CD4-positive, CD25-positive, alpha-beta regulatory T cell (primary cell): ENCODE measurements around the gene ITSN1. TPM values are rescaled to one million over a fixed set of nuclear protein-coding genes. Genes with fewer than 3 reads are reported as not detected.
"Not testable (repeated sequence)": the region's sequence is repeated elsewhere in the genome, so short reads cannot be mapped to it uniquely, and the experiment has no call there.

Experiments used
- ATAC-seq, 2 donors: fragments of 150-1000 bp; cut with Tn5 transposase; one replicate each; pipeline ENCODE4 v1.10.0; 2021; ENCODE audit warnings: low read depth in 2 of 2, moderate number of reproducible peaks in 2 of 2, moderate library complexity in 1 of 2
- DNase-seq, 3 donors: peaks; one replicate each; pipeline versions ENCODE4 v3.0.0 to v3.0.0-alpha.2; 2012 to 2022; ENCODE audit warnings: mixed read lengths in 1 of 3
- H3K27ac ChIP-seq: one replicate; pipeline ENCODE4 v1.7.0; 2013; ENCODE audit warnings: mild to moderate bottlenecking, low read length; ENCODE audit not compliant: insufficient read depth, poor library complexity, severe bottlenecking
- H3K27me3 ChIP-seq: one replicate; pipeline ENCODE4 v1.7.0; 2013; ENCODE audit warnings: low read length; ENCODE audit not compliant: control insufficient read depth, insufficient read depth
- H3K36me3 ChIP-seq: one replicate; pipeline ENCODE4 v1.7.0; 2013; ENCODE audit warnings: mild to moderate bottlenecking, low read length, moderate library complexity; ENCODE audit not compliant: control insufficient read depth, insufficient read depth
- H3K4me1 ChIP-seq: 2 replicates; pipeline ENCODE4 v1.7.0; 2013; ENCODE audit warnings: mild to moderate bottlenecking, low read length; ENCODE audit not compliant: insufficient read depth, control insufficient read depth, poor library complexity, severe bottlenecking
- H3K4me3 ChIP-seq: one replicate; pipeline ENCODE4 v1.7.0; 2013; ENCODE audit warnings: low read depth, mild to moderate bottlenecking, low read length, moderate library complexity
- H3K9me3 ChIP-seq, 2 experiments: 1 replicate in 1 of 2; 2 replicates in 1 of 2; pipeline ENCODE4 v1.7.0; 2013; ENCODE audit warnings: low read length in 2 of 2, mild to moderate bottlenecking in 1 of 2, moderate library complexity in 1 of 2; ENCODE audit not compliant: control insufficient read depth in 2 of 2
- H3K27ac Mint-ChIP-seq, 3 donors: one replicate each; pipeline ENCODE4 v1.8.0; 2020 to 2022; ENCODE audit warnings: mild to moderate bottlenecking in 3 of 3, mixed read lengths in 3 of 3, moderate library complexity in 2 of 3
- H3K27me3 Mint-ChIP-seq: one replicate; pipeline ENCODE4 v1.8.0; 2022; ENCODE audit warnings: mild to moderate bottlenecking, mixed read lengths
- H3K36me3 Mint-ChIP-seq: one replicate; pipeline ENCODE4 v1.8.0; 2020; ENCODE audit warnings: mixed read lengths
- H3K4me1 Mint-ChIP-seq, 4 donors: one replicate each; pipeline ENCODE4 v1.8.0; 2020 to 2022; ENCODE audit warnings: mixed read lengths in 4 of 4, mild to moderate bottlenecking in 1 of 4
- H3K4me3 Mint-ChIP-seq, 4 donors: one replicate each; pipeline ENCODE4 v1.8.0; 2020 to 2022; ENCODE audit warnings: mild to moderate bottlenecking in 4 of 4, mixed read lengths in 4 of 4, moderate library complexity in 3 of 4
- H3K9me3 Mint-ChIP-seq, 7 donors: one replicate each; pipeline ENCODE4 v1.8.0; 2020 to 2022; ENCODE audit warnings: mixed read lengths in 7 of 7, mild to moderate bottlenecking in 3 of 7, moderate library complexity in 2 of 7
- polyA plus RNA-seq, 4 donors: library from polyadenylated mRNA; unstranded; fragments of 300-500 nt; fragmentation: Illumina TruSeq; gene quantifications; one replicate each; pipeline ENCODE4 v1.2.3, GENCODE V29; 2021
- total RNA-seq: library from RNA; stranded (reverse); gene quantifications from one replicate; pipeline ENCODE4 v1.2.3, GENCODE V29; 2022

ITSN1 gene
- total and polyA plus RNA-seq, 5 donors from 2014 or later: 0.17 to 1.1 (median 0.44) TPM

- H3K4me3 ChIP-seq: no peak overlapping the region
- Mint-ChIP-seq H3K4me1 (no peaks in the 10 kb centered on the region), H3K36me3 (no peaks in the 10 kb centered on the region), H3K27ac (no peak overlapping the region), H3K4me3 (no peak overlapping the region), H3K27me3 (peaks cover 6% of the 10 kb centered on the region), H3K9me3 (no peaks in the 10 kb centered on the region)
- H3K4me1 ChIP-seq: no peaks in the 10 kb centered on the region
- DNase-seq: no peak
- ATAC-seq: no peak
- no peaks in the 10 kb centered on the region for H3K36me3 ChIP-seq
- no peaks in the 10 kb centered on the region for H3K27me3 ChIP-seq
- no peaks in the 10 kb centered on the region for H3K9me3 ChIP-seq
- H3K27ac ChIP-seq: no peak overlapping the region
Measured at GRCh38 chr21:33858667-33859372, 216.5 kb downstream of the ITSN1 start.

DNA sequence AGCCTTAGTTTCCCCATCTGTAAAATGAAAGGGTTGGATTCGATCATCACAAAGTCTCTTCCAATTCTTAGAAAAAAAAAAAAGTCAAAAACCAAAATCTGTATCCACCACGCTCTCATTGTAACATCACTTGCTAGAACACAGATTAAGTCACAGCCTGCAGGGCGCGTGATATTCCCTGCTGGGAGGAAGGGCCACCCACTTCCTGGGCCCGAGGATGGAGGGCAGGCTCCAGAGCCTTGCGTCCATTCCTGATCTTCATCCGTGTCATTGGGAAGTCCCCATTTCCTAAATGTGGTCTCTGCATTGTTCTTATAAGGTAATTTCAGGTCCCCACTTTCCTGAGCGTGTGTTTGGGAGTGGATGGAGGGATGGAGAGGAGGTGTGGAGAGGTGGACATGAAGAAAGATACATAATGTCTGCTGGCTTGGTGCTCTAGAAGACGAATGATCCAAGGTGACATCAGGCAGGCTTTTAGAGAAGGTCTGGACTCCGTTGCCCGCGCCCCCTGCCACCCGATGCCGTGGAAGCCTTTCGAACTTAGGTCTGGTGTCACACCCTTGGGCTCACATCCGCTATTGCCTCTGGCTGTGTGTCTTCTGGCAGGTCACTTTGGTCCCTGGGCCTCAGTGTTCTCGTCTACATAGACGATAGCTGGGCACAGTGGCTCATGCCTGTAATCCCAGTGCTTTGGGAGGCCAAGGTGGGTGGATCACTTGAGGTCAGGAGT, 217.2 kb downstream of the ITSN1 start:
- Mint-ChIP-seq H3K4me1 (no peaks in the 10 kb centered on the region), H3K27ac (no peak overlapping the region), H3K4me3 (no peak overlapping the region), H3K36me3 (no peaks in the 10 kb centered on the region), H3K9me3 (no peaks in the 10 kb centered on the region), H3K27me3 (no peaks in the 10 kb centered on the region)
- DNase-seq: no peak
- no peak overlapping the region for H3K27ac ChIP-seq
- no peaks in the 10 kb centered on the region for H3K27me3 ChIP-seq
- no peaks in the 10 kb centered on the region for H3K9me3 ChIP-seq
- H3K4me1 ChIP-seq: no peaks in the 10 kb centered on the region
- no peak overlapping the region for H3K4me3 ChIP-seq
- H3K36me3 ChIP-seq: no peaks in the 10 kb centered on the region
- no peak for ATAC-seq

GRCh38 chr21:33860332-33860879, 218.1 kb downstream of the ITSN1 start:
- DNase-seq (no peak), ATAC-seq (no peak)
- Mint-ChIP-seq H3K4me3 (no peak overlapping the region), H3K27me3 (no peaks in the 10 kb centered on the region), H3K36me3 (no peaks in the 10 kb centered on the region), H3K27ac (no peak overlapping the region), H3K9me3 (no peaks in the 10 kb centered on the region), H3K4me1 (no peaks in the 10 kb centered on the region)
- Histone ChIP-seq H3K27me3 (no peaks in the 10 kb centered on the region), H3K4me1 (no peaks in the 10 kb centered on the region), H3K4me3 (no peak overlapping the region), H3K36me3 (no peaks in the 10 kb centered on the region), H3K27ac (no peak overlapping the region), H3K9me3 (no peaks in the 10 kb centered on the region)

- Histone ChIP-seq H3K27me3 (no peaks in the 10 kb centered on the region), H3K27ac (no peak overlapping the region), H3K36me3 (no peaks in the 10 kb centered on the region), H3K4me3 (no peak overlapping the region), H3K9me3 (no peaks in the 10 kb centered on the region), H3K4me1 (no peaks in the 10 kb centered on the region)
- Mint-ChIP-seq H3K36me3 (no peaks in the 10 kb centered on the region), H3K9me3 (no peaks in the 10 kb centered on the region), H3K4me1 (no peaks in the 10 kb centered on the region), H3K4me3 (no peak overlapping the region), H3K27me3 (no peaks in the 10 kb centered on the region), H3K27ac (no peak overlapping the region)
- DNase-seq (no peak), ATAC-seq (no peak)
Measured at GRCh38 chr21:33861125-33861524, 218.8 kb downstream of the ITSN1 start.

GRCh38 chr21:33863191-33863590, 220.9 kb downstream of the ITSN1 start:
- not testable (repeated sequence) for H3K4me1 ChIP-seq, H3K27ac ChIP-seq, H3K27ac Mint-ChIP-seq, H3K9me3 ChIP-seq, DNase-seq, H3K4me1 Mint-ChIP-seq, H3K4me3 Mint-ChIP-seq, H3K9me3 Mint-ChIP-seq, ATAC-seq, H3K36me3 Mint-ChIP-seq, H3K27me3 Mint-ChIP-seq, H3K36me3 ChIP-seq, H3K4me3 ChIP-seq, H3K27me3 ChIP-seq

GRCh38 chr21:33864150-33864549, 221.8 kb downstream of the ITSN1 start:
- Mint-ChIP-seq H3K4me1 (peaks cover 0 to 3% (median 0%) of the 10 kb centered on the region in 4 donors), H3K27ac (no peak overlapping the region), H3K9me3 (no peaks in the 10 kb centered on the region), H3K27me3 (no peaks in the 10 kb centered on the region), H3K4me3 (no peak overlapping the region), H3K36me3 (no peaks in the 10 kb centered on the region)
- Histone ChIP-seq H3K4me3 (no peak overlapping the region), H3K4me1 (no peaks in the 10 kb centered on the region), H3K27ac (no peak overlapping the region), H3K27me3 (no peaks in the 10 kb centered on the region), H3K36me3 (no peaks in the 10 kb centered on the region), H3K9me3 (no peaks in the 10 kb centered on the region)
- DNase-seq: no peak
- no peak for ATAC-seq

DNA sequence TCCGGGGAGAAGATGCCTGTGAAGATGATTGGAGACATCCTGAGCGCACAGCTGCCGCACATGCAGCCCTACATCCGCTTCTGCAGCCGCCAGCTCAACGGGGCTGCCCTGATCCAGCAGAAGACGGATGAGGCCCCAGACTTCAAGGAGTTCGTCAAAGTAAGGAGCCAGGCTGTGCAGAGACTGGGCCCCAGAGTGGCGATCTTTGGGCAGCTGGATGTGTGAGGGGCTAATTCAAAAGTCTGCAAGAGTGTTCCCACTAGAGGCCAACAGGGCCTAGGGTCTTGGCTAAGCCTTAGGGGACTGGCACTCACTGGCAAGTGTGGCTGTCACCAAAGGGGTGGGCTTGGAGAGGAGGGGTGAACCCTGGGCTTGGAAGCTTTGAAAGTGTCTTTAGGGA, 222.9 kb downstream of the ITSN1 start:
- no peak overlapping the region for H3K4me3 ChIP-seq
- Mint-ChIP-seq H3K27me3 (no peaks in the 10 kb centered on the region), H3K36me3 (no peaks in the 10 kb centered on the region), H3K4me3 (no peak overlapping the region), H3K9me3 (no peaks in the 10 kb centered on the region), H3K4me1 (peaks cover 0 to 3% (median 0%) of the 10 kb centered on the region in 4 donors), H3K27ac (no peak overlapping the region)
- H3K9me3 ChIP-seq: no peaks in the 10 kb centered on the region
- ATAC-seq (no peak), DNase-seq (no peak)
- no peaks in the 10 kb centered on the region for H3K36me3 ChIP-seq
- no peak overlapping the region for H3K27ac ChIP-seq
- H3K4me1 ChIP-seq: no peaks in the 10 kb centered on the region
- H3K27me3 ChIP-seq: no peaks in the 10 kb centered on the region
